ENCODE measurements around the gene DDX41. TPM values are rescaled to one million over a fixed set of nuclear protein-coding genes. Genes with fewer than 3 reads are reported as not detected.
A peak's percentile ranks its signal among the peaks of the same experiment; 100 is the strongest.

DDX41 gene
- total RNA-seq, 1 experiment from 2014 or later, result 133 TPM

GRCh38 chr5:177484902-177485549 lies 31.7 kb downstream of the DDX41 start:
- H2AFZ ChIP-seq (ENCODE audit: low read length), result no peak overlapping the region
- H4K8ac ChIP-seq (replicated peaks; ENCODE audit: insufficient read length, low read depth, low read length), result peak overlapping the region; percentile 1
- H2BK5ac ChIP-seq (ENCODE audit: insufficient read length, low read length), result no peak overlapping the region
- no peak overlapping the region for H2AK5ac ChIP-seq (ENCODE audit: insufficient read length, low read length)
- H2BK15ac ChIP-seq (ENCODE audit: low read depth, low read length), result no peak overlapping the region
- H3K23ac ChIP-seq (ENCODE audit: insufficient read length, low read depth, low read length), result no peak overlapping the region
- H3K4me1 ChIP-seq (ENCODE audit: insufficient read depth, low read length), result no peaks in the 10 kb centered on the region
- no peak for DNase-seq
- no peak overlapping the region for H3K9ac ChIP-seq (ENCODE audit: extremely low read depth, insufficient read length, low read length)
- H3K79me2 ChIP-seq (ENCODE audit: insufficient read depth, low read length), result no peaks in the 10 kb centered on the region
- H3K36me3 Mint-ChIP-seq (ENCODE audit: insufficient read depth in 1 of 3, low read depth in 3 of 3), result peaks cover 34 to 78% (median 74%) of the 10 kb centered on the region in 3 experiments
- H4K5ac ChIP-seq (ENCODE audit: insufficient read length, low read depth, low read length), result no peak overlapping the region
- no peak overlapping the region for H2BK20ac ChIP-seq (ENCODE audit: low read depth, low read length, poor library complexity, severe bottlenecking)
- H2BK120ac ChIP-seq (ENCODE audit: low read depth, low read length, poor library complexity, severe bottlenecking), result no peak overlapping the region
- no peak overlapping the region for H3K27ac ChIP-seq (ENCODE audit: insufficient read length, low read depth, low read length)
- no peak overlapping the region for H3K18ac ChIP-seq (ENCODE audit: insufficient read length, low read depth, low read length)
- H3K27ac Mint-ChIP-seq, result peak overlapping the region in 2 of 3 experiments; percentile 76 to 83; a peak in 5 of 7 replicates
- H2BK12ac ChIP-seq (ENCODE audit: insufficient read length, low read depth, low read length), result no peak overlapping the region
- WGBS (ENCODE audit: extremely low coverage, insufficient read length, low lambda C conversion rate), result no CpG with 5 or more reads among the region's 13 CpGs
- H3K4ac ChIP-seq (ENCODE audit: low read depth, low read length), result no peak overlapping the region
- no peaks in the 10 kb centered on the region for H3K9me3 ChIP-seq (ENCODE audit: control insufficient read depth, low read depth, low read length)
- H3K79me1 ChIP-seq (ENCODE audit: insufficient read depth, low read depth, low read length, poor library complexity, severe bottlenecking), result no peaks in the 10 kb centered on the region
- H3K14ac ChIP-seq (ENCODE audit: insufficient read depth, low read length), result no peak overlapping the region
- H3K23me2 ChIP-seq (ENCODE audit: insufficient read length, low read depth, low read length, poor library complexity, severe bottlenecking), result no peaks in the 10 kb centered on the region
- no peaks in the 10 kb centered on the region; the same call in none of the 2 replicates for H3K27me3 Mint-ChIP-seq (ENCODE audit: low read depth)
- H3K4me2 ChIP-seq (ENCODE audit: insufficient read depth, insufficient read length, low read length), result no peak overlapping the region
- no peak overlapping the region; a peak in 1 of 5 replicates for H3K4me3 Mint-ChIP-seq
- H4K91ac ChIP-seq (ENCODE audit: insufficient read length, low read depth, low read length), result no peak overlapping the region
- no peaks in the 10 kb centered on the region for H3K9me3 Mint-ChIP-seq
- no peak overlapping the region for H3K56ac ChIP-seq (ENCODE audit: insufficient read length, low read depth, low read length)
- H4K20me1 ChIP-seq (ENCODE audit: control insufficient read depth, insufficient read depth, insufficient read length), result no peaks in the 10 kb centered on the region
- H3T11ph ChIP-seq (ENCODE audit: low read length), result no peak overlapping the region
- no peak for TF ChIP-seq CTCF (conservative IDR thresholded peaks at IDR 0.05)
- H3K27me3 ChIP-seq (ENCODE audit: insufficient read depth, low read length), result no peaks in the 10 kb centered on the region
- H3K4me1 Mint-ChIP-seq, result 0 out of 4 replicates have a peak, but pooled peaks cover 0 to 2% of the 10 kb centered on the region in 2 experiments

Measured in H9 (cell line).